SKM-1 treated with dmso at 0.1 percent for 144 hours (cell line): ENCODE data around the gene FOXP4.

Experiments used
- DNase-seq: peaks from one replicate; lab custom pipeline; 2025; ENCODE audit not compliant: unreplicated experiment; lab: John Stamatoyannopoulos, UW

FOXP4 gene

GRCh38 chr6:41546475-41546865 lies 289 bp downstream of the FOXP4 start:
- DNase-seq = peak; percentile 40

GRCh38 chr6:41546866-41547798 lies 951 bp downstream of the FOXP4 start:
- no peak for DNase-seq

- DNase-seq = no peak
Observed at GRCh38 chr6:41547799-41548097, 1.6 kb downstream of the FOXP4 start.

GRCh38 chr6:41548098-41548840 lies 2.1 kb downstream of the FOXP4 start:
- no peak for DNase-seq

- DNase-seq = no peak
Observed at GRCh38 chr6:41548841-41549642, 2.9 kb downstream of the FOXP4 start.

GRCh38 chr6:41549673-41550072 lies 3.5 kb downstream of the FOXP4 start:
- no peak for DNase-seq

GRCh38 chr6:41551086-41551700 lies 5.0 kb downstream of the FOXP4 start:
- no peak for DNase-seq

GRCh38 chr6:41551857-41552256 lies 5.7 kb downstream of the FOXP4 start:
- DNase-seq = no peak

GRCh38 chr6:41552723-41553122 lies 6.5 kb downstream of the FOXP4 start:
- DNase-seq = no peak

- no peak for DNase-seq
Observed at GRCh38 chr6:41553405-41553999, 7.3 kb downstream of the FOXP4 start.

GRCh38 chr6:41555326-41556300 lies 9.4 kb downstream of the FOXP4 start:
- no peak for DNase-seq

GRCh38 chr6:41557335-41557734 lies 11.2 kb downstream of the FOXP4 start:
- DNase-seq = no peak

GRCh38 chr6:41558033-41558807 lies 12.0 kb downstream of the FOXP4 start:
- DNase-seq = no peak

- no peak for DNase-seq
Observed at GRCh38 chr6:41559655-41560427, 13.7 kb downstream of the FOXP4 start.

GRCh38 chr6:41560431-41561192 lies 14.4 kb downstream of the FOXP4 start:
- DNase-seq = no peak

GRCh38 chr6:41561416-41561815 lies 15.2 kb downstream of the FOXP4 start:
- no peak for DNase-seq
